ENCODE results near the gene SLC39A11. TPM values are rescaled to one million over a fixed set of nuclear protein-coding genes. Genes with fewer than 3 reads are reported as not detected.

Gene SLC39A11
- total RNA-seq, 2 experiments from 2014 or later: 25.6 to 51.5 TPM

DNA sequence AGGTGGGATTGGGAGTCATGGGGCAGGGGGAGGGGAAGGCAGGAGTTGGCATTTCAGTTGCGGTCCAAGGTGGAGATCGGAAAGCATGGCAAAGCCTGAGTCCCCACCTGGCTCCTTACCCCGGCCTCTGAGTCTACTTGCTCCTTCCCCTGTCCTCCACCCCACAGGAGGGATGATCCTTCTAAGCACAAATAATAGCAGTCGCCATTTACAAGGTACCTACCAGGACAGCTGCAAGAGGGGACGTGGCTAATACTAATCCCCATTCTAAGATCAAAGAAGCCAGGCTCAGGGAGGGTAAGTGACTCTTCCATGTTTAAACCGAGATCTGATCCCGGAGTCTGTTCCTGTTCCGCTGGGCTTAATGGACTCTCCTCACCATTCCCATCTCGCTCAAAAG is 396.3 kb downstream of the SLC39A11 start:
- no peaks in the 10 kb centered on the region for H3K79me2 ChIP-seq (ENCODE audit: insufficient read depth, low read depth, low read length)
- no peaks in the 10 kb centered on the region for H3K9me2 ChIP-seq (ENCODE audit: insufficient read depth, low read length)
- CTCF ChIA-PET (ENCODE audit: unreplicated experiment): no interaction called here
- H3K4me1 ChIP-seq (ENCODE audit: insufficient read depth, low read length, poor library complexity, severe bottlenecking): no peaks in the 10 kb centered on the region
- no peak for DNase-seq (ENCODE audit: low spot score)
- no peak overlapping the region for H3K4me3 ChIP-seq (ENCODE audit: low read depth, low read length, poor library complexity, severe bottlenecking)
- H3K36me3 ChIP-seq (ENCODE audit: insufficient read depth, low read length): no peaks in the 10 kb centered on the region
- intact Hi-C loops (cut with micrococcal nuclease; ENCODE audit: unreplicated experiment): no loop called here
- H2AFZ ChIP-seq (ENCODE audit: low read length): no peak overlapping the region
- BruUV-seq (replicated peaks): no TSS peak
- POLR2A ChIA-PET: no interaction called here
- no peaks in the 10 kb centered on the region for H3K9me3 ChIP-seq (ENCODE audit: low read length)
- no peak overlapping the region for H3K4me2 ChIP-seq (ENCODE audit: low read length)
- no peak for TF ChIP-seq EZH2phosphoT487 (IDR thresholded peaks at IDR 0.05; ENCODE audit: borderline replicate concordance, low read depth, low read length)
- TF ChIP-seq, protein P1, sequence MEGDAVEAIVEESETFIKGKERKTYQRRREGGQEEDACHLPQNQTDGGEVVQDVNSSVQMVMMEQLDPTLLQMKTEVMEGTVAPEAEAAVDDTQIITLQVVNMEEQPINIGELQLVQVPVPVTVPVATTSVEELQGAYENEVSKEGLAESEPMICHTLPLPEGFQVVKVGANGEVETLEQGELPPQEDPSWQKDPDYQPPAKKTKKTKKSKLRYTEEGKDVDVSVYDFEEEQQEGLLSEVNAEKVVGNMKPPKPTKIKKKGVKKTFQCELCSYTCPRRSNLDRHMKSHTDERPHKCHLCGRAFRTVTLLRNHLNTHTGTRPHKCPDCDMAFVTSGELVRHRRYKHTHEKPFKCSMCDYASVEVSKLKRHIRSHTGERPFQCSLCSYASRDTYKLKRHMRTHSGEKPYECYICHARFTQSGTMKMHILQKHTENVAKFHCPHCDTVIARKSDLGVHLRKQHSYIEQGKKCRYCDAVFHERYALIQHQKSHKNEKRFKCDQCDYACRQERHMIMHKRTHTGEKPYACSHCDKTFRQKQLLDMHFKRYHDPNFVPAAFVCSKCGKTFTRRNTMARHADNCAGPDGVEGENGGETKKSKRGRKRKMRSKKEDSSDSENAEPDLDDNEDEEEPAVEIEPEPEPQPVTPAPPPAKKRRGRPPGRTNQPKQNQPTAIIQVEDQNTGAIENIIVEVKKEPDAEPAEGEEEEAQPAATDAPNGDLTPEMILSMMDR (conservative IDR thresholded peaks at IDR 0.05; ENCODE audit: low read length): no peak
- H4K20me1 ChIP-seq (ENCODE audit: insufficient read depth, low read length): no peaks in the 10 kb centered on the region
- H3K27ac ChIP-seq (ENCODE audit: low read depth, low read length, poor library complexity, severe bottlenecking): no peak overlapping the region

DNA sequence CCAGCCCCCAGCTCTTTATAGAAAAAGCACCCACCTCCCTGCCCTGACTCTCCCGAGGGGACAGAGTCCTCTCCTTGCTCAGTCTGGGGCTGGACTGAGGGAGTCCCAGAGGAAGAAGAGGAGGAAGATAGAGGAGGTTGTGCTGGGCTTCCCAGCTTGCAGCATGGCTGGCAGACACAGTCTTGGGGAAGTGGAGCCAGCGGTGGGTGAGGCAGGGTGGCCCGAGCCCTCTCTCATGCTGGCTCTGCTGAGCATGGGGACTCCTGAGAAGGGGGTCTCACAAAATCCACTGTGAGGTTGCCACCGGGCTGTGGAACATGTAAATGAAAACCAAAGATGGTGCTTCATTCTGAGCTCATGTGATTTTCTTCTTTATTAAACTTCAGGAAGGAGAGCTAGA is 398.5 kb downstream of the SLC39A11 start:
- TF ChIP-seq EZH2phosphoT487 (IDR thresholded peaks at IDR 0.05; ENCODE audit: borderline replicate concordance, low read depth, low read length): no peak
- TF ChIP-seq, protein P1 (conservative IDR thresholded peaks at IDR 0.05; ENCODE audit: low read length): no peak
- BruUV-seq (replicated peaks): no TSS peak
- DNase-seq (ENCODE audit: low spot score): no peak
- ChIA-PET POLR2A (interaction anchor here (0.6 kb wide), 1 partner anchor 1436 kb away, joined by 3 read pairs; no protein-coding TSS in a partner anchor), CTCF (ENCODE audit: unreplicated experiment) (no interaction called here)
- no peaks in the 10 kb centered on the region for H3K79me2 ChIP-seq (ENCODE audit: insufficient read depth, low read depth, low read length)
- intact Hi-C loops (cut with micrococcal nuclease; ENCODE audit: unreplicated experiment): no loop called here
- H4K20me1 ChIP-seq (ENCODE audit: insufficient read depth, low read length): no peaks in the 10 kb centered on the region
- H3K9me3 ChIP-seq (ENCODE audit: low read length): no peaks in the 10 kb centered on the region
- no peaks in the 10 kb centered on the region for H3K4me1 ChIP-seq (ENCODE audit: insufficient read depth, low read length, poor library complexity, severe bottlenecking)
- no peaks in the 10 kb centered on the region for H3K36me3 ChIP-seq (ENCODE audit: insufficient read depth, low read length)
- H3K4me3 ChIP-seq (ENCODE audit: low read depth, low read length, poor library complexity, severe bottlenecking): no peak overlapping the region
- H3K27ac ChIP-seq (ENCODE audit: low read depth, low read length, poor library complexity, severe bottlenecking): no peak overlapping the region
- no peak overlapping the region for H3K4me2 ChIP-seq (ENCODE audit: low read length)
- H3K9me2 ChIP-seq (ENCODE audit: insufficient read depth, low read length): no peaks in the 10 kb centered on the region
- H2AFZ ChIP-seq (ENCODE audit: low read length): no peak overlapping the region

DNA sequence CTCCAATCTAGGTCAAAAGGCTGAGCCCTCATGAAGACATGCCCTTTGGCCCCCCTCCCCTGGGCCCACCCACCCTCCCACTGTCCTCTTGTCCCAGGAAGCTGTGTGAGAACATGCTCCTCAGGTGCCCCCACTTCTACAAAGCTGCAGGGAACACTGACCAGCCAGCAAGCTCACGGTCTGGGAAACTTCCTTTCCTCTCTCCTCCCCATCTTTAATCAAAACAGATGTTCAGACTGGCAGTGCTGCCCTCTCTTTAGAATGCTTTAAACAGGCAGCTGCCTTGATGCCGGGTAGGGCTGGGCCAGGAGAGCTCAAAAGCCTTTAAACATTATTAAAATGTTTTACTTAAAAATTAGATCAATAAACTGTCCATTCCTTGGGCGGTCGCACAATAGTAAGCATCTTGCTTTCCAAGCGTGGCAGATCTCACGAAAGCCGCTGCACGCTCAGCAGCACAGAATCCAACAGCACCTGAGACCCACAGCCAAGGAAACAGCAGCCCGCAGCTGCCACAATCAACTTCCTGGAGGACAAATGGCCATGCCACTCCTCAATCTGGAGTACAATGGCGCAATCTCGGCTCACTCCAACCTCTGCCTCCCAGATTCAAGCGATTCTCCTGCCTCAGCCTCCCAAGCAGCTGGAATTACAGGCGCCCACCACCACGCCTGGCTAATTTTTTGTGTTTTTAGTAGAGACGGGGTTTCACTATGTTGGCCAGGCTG is 399.2 kb downstream of the SLC39A11 start:
- H3K9me3 ChIP-seq (ENCODE audit: low read length): no peaks in the 10 kb centered on the region
- H3K36me3 ChIP-seq (ENCODE audit: insufficient read depth, low read length): no peaks in the 10 kb centered on the region
- no peak for DNase-seq (ENCODE audit: low spot score)
- TF ChIP-seq, protein P1 (conservative IDR thresholded peaks at IDR 0.05; ENCODE audit: low read length): no peak
- TF ChIP-seq EZH2phosphoT487 (IDR thresholded peaks at IDR 0.05; ENCODE audit: borderline replicate concordance, low read depth, low read length): no peak
- no peaks in the 10 kb centered on the region for H3K9me2 ChIP-seq (ENCODE audit: insufficient read depth, low read length)
- BruUV-seq (replicated peaks): no TSS peak
- no peaks in the 10 kb centered on the region for H3K79me2 ChIP-seq (ENCODE audit: insufficient read depth, low read depth, low read length)
- ChIA-PET POLR2A (no interaction called here), CTCF (ENCODE audit: unreplicated experiment) (no interaction called here)
- no peak overlapping the region for H3K4me2 ChIP-seq (ENCODE audit: low read length)
- H2AFZ ChIP-seq (ENCODE audit: low read length): no peak overlapping the region
- H3K4me3 ChIP-seq (ENCODE audit: low read depth, low read length, poor library complexity, severe bottlenecking): no peak overlapping the region
- H4K20me1 ChIP-seq (ENCODE audit: insufficient read depth, low read length): no peaks in the 10 kb centered on the region
- no peak overlapping the region for H3K27ac ChIP-seq (ENCODE audit: low read depth, low read length, poor library complexity, severe bottlenecking)
- intact Hi-C loops (cut with micrococcal nuclease; ENCODE audit: unreplicated experiment): no loop called here
- no peaks in the 10 kb centered on the region for H3K4me1 ChIP-seq (ENCODE audit: insufficient read depth, low read length, poor library complexity, severe bottlenecking)

Data from OCI-LY7 (cell line).